Immature natural killer cell (primary cell): ENCODE measurements around the gene TNFAIP8. TPM values are rescaled to one million over a fixed set of nuclear protein-coding genes. Genes with fewer than 3 reads are reported as not detected.
A peak's percentile ranks its signal among the peaks of the same experiment; 100 is the strongest.

Experiments
- DNase-seq, 3 donors: peaks; one replicate each; pipeline ENCODE4 v3.0.0; 2022; ENCODE audit warnings: mixed read lengths in 1 of 3
- H3K27ac Mint-ChIP-seq, 6 donors: one replicate each; pipeline ENCODE4 v1.8.0; 2020; ENCODE audit warnings: mixed read lengths in 6 of 6, mild to moderate bottlenecking in 5 of 6, inconsistent platforms in 4 of 6, moderate library complexity in 3 of 6
- H3K27me3 Mint-ChIP-seq, 3 donors: one replicate each; pipeline ENCODE4 v1.8.0; 2020 to 2021; ENCODE audit warnings: low read depth in 3 of 3, mild to moderate bottlenecking in 3 of 3, mixed read lengths in 3 of 3, moderate library complexity in 3 of 3, inconsistent platforms in 1 of 3
- H3K36me3 Mint-ChIP-seq, 3 donors: one replicate each; pipeline ENCODE4 v1.8.0; 2020; ENCODE audit warnings: mixed read lengths in 3 of 3, inconsistent platforms in 2 of 3, mild to moderate bottlenecking in 2 of 3
- H3K4me1 Mint-ChIP-seq, 2 donors: one replicate each; pipeline ENCODE4 v1.8.0; 2020; ENCODE audit warnings: inconsistent platforms in 2 of 2, mild to moderate bottlenecking in 2 of 2, mixed read lengths in 2 of 2, moderate library complexity in 1 of 2
- H3K4me3 Mint-ChIP-seq, 5 donors: one replicate each; pipeline ENCODE4 v1.8.0; 2020; ENCODE audit warnings: mild to moderate bottlenecking in 5 of 5, mixed read lengths in 5 of 5, inconsistent platforms in 3 of 5, moderate library complexity in 3 of 5
- H3K9me3 Mint-ChIP-seq, 6 donors: one replicate each; pipeline ENCODE4 v1.8.0; 2020; ENCODE audit warnings: mild to moderate bottlenecking in 6 of 6, mixed read lengths in 6 of 6, inconsistent platforms in 4 of 6, moderate library complexity in 3 of 6
- polyA plus RNA-seq, 3 donors: library from polyadenylated mRNA; unstranded; fragments of 300-500 nt; fragmentation: Illumina TruSeq; gene quantifications; one replicate each; pipeline ENCODE4 v1.2.3, GENCODE V29; 2021

The TNFAIP8 gene
- polyA plus RNA-seq, 3 donors from 2014 or later = 99.7 to 162 (median 132) TPM

DNA sequence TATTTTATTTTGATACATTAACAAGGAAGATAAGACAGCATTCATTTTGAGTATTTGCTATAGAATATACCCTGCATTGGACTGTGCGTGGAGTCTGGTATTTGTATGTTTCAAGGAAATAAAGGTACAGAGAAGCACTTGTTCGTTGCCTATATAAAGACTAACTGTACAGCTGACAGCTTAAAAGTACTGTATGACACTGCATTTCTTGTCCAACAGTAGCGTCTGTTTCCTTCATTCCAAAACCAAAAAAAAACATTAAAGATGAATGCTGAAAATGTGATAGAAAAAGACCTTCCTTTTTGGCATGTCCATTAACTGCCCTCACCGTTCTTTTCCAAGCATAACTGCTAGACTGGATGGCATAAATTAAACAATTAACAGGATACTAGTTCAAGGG, 15.3 kb downstream of the TNFAIP8 start:
- peaks cover 0 to 2% (median 0%) of the 10 kb centered on the region in 3 donors for H3K27me3 Mint-ChIP-seq
- peaks cover 62 to 80% of the 10 kb centered on the region in 2 donors for H3K4me1 Mint-ChIP-seq
- no peak overlapping the region for H3K4me3 Mint-ChIP-seq
- peak overlapping the region in 4 of 6 donors; percentile 21 to 54 (median 43) for H3K27ac Mint-ChIP-seq
- no peaks in the 10 kb centered on the region for H3K9me3 Mint-ChIP-seq
- no peak for DNase-seq
- H3K36me3 Mint-ChIP-seq = peaks cover 0 to 5% (median 3%) of the 10 kb centered on the region in 3 donors

- peak overlapping the region in 2 of 6 donors; percentile 2 to 3 for H3K27ac Mint-ChIP-seq
- H3K4me1 Mint-ChIP-seq = peaks cover 54 to 69% of the 10 kb centered on the region in 2 donors
- H3K4me3 Mint-ChIP-seq = no peak overlapping the region
- H3K36me3 Mint-ChIP-seq = peaks cover 0 to 5% (median 3%) of the 10 kb centered on the region in 3 donors
- DNase-seq = no peak
- no peaks in the 10 kb centered on the region for H3K9me3 Mint-ChIP-seq
- no peaks in the 10 kb centered on the region for H3K27me3 Mint-ChIP-seq
These were observed 17.6 kb downstream of the TNFAIP8 start for GRCh38 chr5:119373449-119373858.

GRCh38 chr5:119374901-119375300, 19.1 kb downstream of the TNFAIP8 start:
- peaks cover 0 to 5% (median 3%) of the 10 kb centered on the region in 3 donors for H3K36me3 Mint-ChIP-seq
- no peak for DNase-seq
- no peaks in the 10 kb centered on the region for H3K9me3 Mint-ChIP-seq
- peaks cover 49 to 69% of the 10 kb centered on the region in 2 donors for H3K4me1 Mint-ChIP-seq
- no peaks in the 10 kb centered on the region for H3K27me3 Mint-ChIP-seq
- no peak overlapping the region for H3K27ac Mint-ChIP-seq
- H3K4me3 Mint-ChIP-seq = no peak overlapping the region

DNA sequence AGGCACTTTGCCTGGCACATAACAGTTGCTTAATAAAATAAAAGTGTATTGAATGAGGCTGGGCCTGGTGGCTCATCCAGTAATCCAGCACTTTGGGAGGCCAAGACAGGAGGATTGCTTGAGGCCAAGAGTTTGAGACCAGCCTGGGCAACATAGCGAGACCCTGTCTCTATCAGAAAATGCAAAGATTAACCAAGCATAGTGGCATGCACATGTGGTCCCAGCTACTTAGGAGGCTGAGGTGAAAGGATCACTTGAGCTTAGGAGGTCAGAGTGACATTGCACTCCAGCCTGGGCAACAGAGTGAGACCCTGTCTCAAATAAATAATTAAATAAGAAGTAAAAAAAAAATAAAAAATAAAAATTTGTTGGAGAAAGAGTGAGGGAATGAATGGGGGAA, 21.2 kb downstream of the TNFAIP8 start:
- H3K4me3 Mint-ChIP-seq = no peak overlapping the region
- no peaks in the 10 kb centered on the region for H3K9me3 Mint-ChIP-seq
- peaks cover 0 to 5% (median 3%) of the 10 kb centered on the region in 3 donors for H3K36me3 Mint-ChIP-seq
- peaks cover 45 to 66% of the 10 kb centered on the region in 2 donors for H3K4me1 Mint-ChIP-seq
- no peak for DNase-seq
- H3K27ac Mint-ChIP-seq = peak overlapping the region in 2 of 6 donors; percentile 37 to 50
- H3K27me3 Mint-ChIP-seq = no peaks in the 10 kb centered on the region

GRCh38 chr5:119378075-119378700, 22.4 kb downstream of the TNFAIP8 start:
- no peak for DNase-seq
- peaks cover 0 to 1% (median under 1%) of the 10 kb centered on the region in 3 donors for H3K36me3 Mint-ChIP-seq
- H3K4me3 Mint-ChIP-seq = no peak overlapping the region
- H3K27me3 Mint-ChIP-seq = no peaks in the 10 kb centered on the region
- peak overlapping the region in 3 of 6 donors; percentile 4 to 70 (median 39) for H3K27ac Mint-ChIP-seq
- no peaks in the 10 kb centered on the region for H3K9me3 Mint-ChIP-seq
- peaks cover 49 to 69% of the 10 kb centered on the region in 2 donors for H3K4me1 Mint-ChIP-seq

DNA sequence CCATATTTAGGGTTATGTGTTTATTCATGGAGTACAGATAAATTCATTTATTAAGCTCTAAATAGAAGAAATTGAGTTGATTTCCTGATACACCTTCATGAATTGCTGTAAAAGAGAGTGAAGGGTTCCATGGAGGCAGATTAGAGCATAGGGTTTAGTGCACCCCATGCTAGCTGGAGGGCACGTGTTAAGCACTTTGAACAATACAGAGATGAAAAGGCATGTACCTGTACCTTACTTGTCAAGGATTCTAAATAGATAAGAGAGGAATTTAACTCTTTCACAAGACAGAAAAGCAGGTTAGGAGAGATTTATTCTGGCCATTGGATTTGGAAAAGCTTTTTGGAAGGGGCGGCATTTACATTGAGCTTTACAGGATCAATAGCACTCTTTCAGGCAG, 23.3 kb downstream of the TNFAIP8 start:
- Mint-ChIP-seq H3K9me3 (no peaks in the 10 kb centered on the region), H3K4me3 (no peak overlapping the region), H3K27me3 (no peaks in the 10 kb centered on the region), H3K4me1 (peaks cover 54 to 70% of the 10 kb centered on the region in 2 donors), H3K27ac (peak overlapping the region in 2 of 6 donors; percentile 51 to 58), H3K36me3 (no peaks in the 10 kb centered on the region)
- no peak for DNase-seq

GRCh38 chr5:119379942-119380547, 24.2 kb downstream of the TNFAIP8 start:
- H3K9me3 Mint-ChIP-seq = no peaks in the 10 kb centered on the region
- H3K27me3 Mint-ChIP-seq = no peaks in the 10 kb centered on the region
- DNase-seq = no peak
- peak overlapping the region in 4 of 6 donors; percentile 40 to 62 (median 59) for H3K27ac Mint-ChIP-seq
- H3K4me1 Mint-ChIP-seq = peaks cover 60 to 72% of the 10 kb centered on the region in 2 donors
- H3K36me3 Mint-ChIP-seq = no peaks in the 10 kb centered on the region
- no peak overlapping the region for H3K4me3 Mint-ChIP-seq

GRCh38 chr5:119382169-119382568, 26.4 kb downstream of the TNFAIP8 start:
- H3K27me3 Mint-ChIP-seq = no peaks in the 10 kb centered on the region
- DNase-seq = no peak
- H3K4me1 Mint-ChIP-seq = peaks cover 71 to 90% of the 10 kb centered on the region in 2 donors
- H3K36me3 Mint-ChIP-seq = no peaks in the 10 kb centered on the region
- no peaks in the 10 kb centered on the region for H3K9me3 Mint-ChIP-seq
- no peak overlapping the region for H3K4me3 Mint-ChIP-seq
- H3K27ac Mint-ChIP-seq = peak overlapping the region in 2 of 6 donors; percentile 29 to 57

- no peaks in the 10 kb centered on the region for H3K27me3 Mint-ChIP-seq
- H3K4me1 Mint-ChIP-seq = peaks cover 72 to 90% of the 10 kb centered on the region in 2 donors
- no peak overlapping the region for H3K4me3 Mint-ChIP-seq
- no peak for DNase-seq
- peak overlapping the region in 1 of 6 donors; percentile 18 for H3K27ac Mint-ChIP-seq
- H3K9me3 Mint-ChIP-seq = no peaks in the 10 kb centered on the region
- H3K36me3 Mint-ChIP-seq = no peaks in the 10 kb centered on the region
These were observed 27.2 kb downstream of the TNFAIP8 start for GRCh38 chr5:119383008-119383407.

GRCh38 chr5:119385136-119385535, 29.3 kb downstream of the TNFAIP8 start:
- H3K4me3 Mint-ChIP-seq = peak overlapping the region in 1 of 5 donors; percentile 36
- H3K27me3 Mint-ChIP-seq = peaks cover 0 to 6% (median 0%) of the 10 kb centered on the region in 3 donors

DNA sequence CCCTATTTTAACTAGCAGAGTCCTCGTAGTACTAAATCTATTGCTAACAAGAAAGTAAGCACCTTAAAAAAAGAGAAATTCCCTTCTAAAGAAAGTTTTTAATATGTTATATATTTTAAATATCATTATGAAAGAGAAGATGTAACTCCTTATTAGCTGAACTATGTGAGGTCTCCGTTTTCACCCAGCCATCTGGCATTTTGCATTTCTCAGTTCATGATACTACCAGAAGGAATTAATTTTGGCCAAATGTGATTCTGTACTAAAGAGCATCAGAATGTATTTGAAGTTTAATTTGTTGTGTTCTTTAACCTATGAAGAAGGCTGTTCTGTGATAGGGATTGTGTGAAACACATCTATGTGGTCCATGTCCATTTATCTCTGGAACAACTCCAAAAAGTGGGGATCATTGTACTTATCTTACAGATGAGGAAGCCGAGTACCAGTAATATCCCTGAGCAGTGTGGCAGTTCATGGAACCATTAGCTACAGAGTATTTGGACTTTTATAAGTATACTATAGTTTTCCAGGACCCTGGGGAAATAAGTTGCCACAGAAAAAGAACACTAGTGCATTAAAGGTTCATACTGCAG, 29.8 kb downstream of the TNFAIP8 start:
- no peaks in the 10 kb centered on the region for H3K36me3 Mint-ChIP-seq
- peak overlapping the region in 1 of 5 donors; percentile 36 for H3K4me3 Mint-ChIP-seq

More at GRCh38 chr5:119385136-119385535, 29.3 kb downstream of the TNFAIP8 start:
- Mint-ChIP-seq H3K27ac (peak overlapping the region in 5 of 6 donors; percentile 10 to 77 (median 57)), H3K36me3 (no peaks in the 10 kb centered on the region), H3K9me3 (no peaks in the 10 kb centered on the region), H3K4me1 (peaks cover 75 to 90% of the 10 kb centered on the region in 2 donors)
- no peak for DNase-seq

GRCh38 chr5:119386596-119387344, 31.0 kb downstream of the TNFAIP8 start:
- Mint-ChIP-seq H3K36me3 (no peaks in the 10 kb centered on the region), H3K4me3 (no peak overlapping the region), H3K27ac (peak overlapping the region in 4 of 6 donors; percentile 31 to 53 (median 45)), H3K4me1 (peaks cover 75 to 93% of the 10 kb centered on the region in 2 donors), H3K9me3 (no peaks in the 10 kb centered on the region), H3K27me3 (peaks cover 0 to 6% (median 0%) of the 10 kb centered on the region in 3 donors)
- no peak for DNase-seq

More for the DNA sequence above, 29.8 kb downstream of the TNFAIP8 start:
- peaks cover 0 to 6% (median 0%) of the 10 kb centered on the region in 3 donors for H3K27me3 Mint-ChIP-seq
- H3K4me1 Mint-ChIP-seq = peaks cover 76 to 90% of the 10 kb centered on the region in 2 donors
- H3K9me3 Mint-ChIP-seq = no peaks in the 10 kb centered on the region
- DNase-seq = no peak
- peak overlapping the region in 5 of 6 donors; percentile 24 to 77 (median 57) for H3K27ac Mint-ChIP-seq

DNA sequence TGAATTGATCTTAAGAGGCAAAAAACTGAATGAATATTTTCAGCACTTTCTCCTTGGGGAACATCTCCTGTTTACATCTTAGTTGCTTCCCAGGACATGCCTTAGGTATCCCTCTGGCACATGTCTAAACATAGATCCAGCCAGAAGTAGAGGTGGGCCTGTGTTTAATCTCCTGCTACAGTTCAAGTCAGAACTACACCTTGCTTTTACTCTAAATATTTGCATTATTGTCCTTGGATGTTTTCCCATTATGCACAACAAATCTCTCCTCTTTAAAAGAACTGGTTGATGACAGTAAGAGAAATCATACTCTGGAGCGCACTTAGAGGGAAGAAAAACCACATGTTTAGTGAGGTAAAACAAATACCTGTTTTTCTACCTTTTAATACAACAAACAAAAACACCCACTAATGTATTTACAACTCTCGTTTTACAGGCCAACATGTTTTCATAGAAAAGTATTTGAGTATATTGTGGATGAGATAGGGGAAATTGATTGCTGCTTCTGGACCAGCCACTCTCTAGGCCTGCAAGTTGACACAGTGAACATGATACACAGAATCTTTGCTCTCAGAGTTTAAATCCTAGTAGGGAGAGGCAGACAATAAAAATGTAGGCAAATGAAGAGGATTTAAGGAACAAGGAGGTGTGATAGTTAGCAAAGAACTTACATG, 32.3 kb downstream of the TNFAIP8 start:
- H3K9me3 Mint-ChIP-seq = no peaks in the 10 kb centered on the region
- peaks cover 0 to 8% (median 0%) of the 10 kb centered on the region in 3 donors for H3K27me3 Mint-ChIP-seq
- H3K36me3 Mint-ChIP-seq = peaks cover under 1 to 7% (median 5%) of the 10 kb centered on the region in 3 donors
- peak overlapping the region in 4 of 6 donors; percentile 19 to 78 (median 70) for H3K27ac Mint-ChIP-seq
- peaks cover 74 to 93% of the 10 kb centered on the region in 2 donors for H3K4me1 Mint-ChIP-seq
- DNase-seq = no peak
- H3K4me3 Mint-ChIP-seq = no peak overlapping the region
